Left renal cortex interstitium (tissue), 4 donors: ENCODE results near the gene XPNPEP1. TPM values are rescaled to one million over a fixed set of nuclear protein-coding genes. Genes with fewer than 3 reads are reported as not detected.

Experiments
- DNase-seq, 4 donors: peaks; one replicate each; pipeline ENCODE4 v3.0.0-alpha.2; 2013; ENCODE audit warnings: low read depth in 4 of 4, low spot score in 2 of 4, missing footprints in 1 of 4
- polyA plus RNA-seq, 4 donors: library from polyadenylated mRNA; unstranded; fragments of 120-200 nt; gene quantifications; one replicate each; pipeline ENCODE4 v1.2.1, GENCODE V29; 2013; ENCODE audit not compliant: insufficient read length in 4 of 4

The XPNPEP1 gene
- polyA plus RNA-seq, 4 donors: 78.9 to 88.3 (median 83.5) TPM

DNA sequence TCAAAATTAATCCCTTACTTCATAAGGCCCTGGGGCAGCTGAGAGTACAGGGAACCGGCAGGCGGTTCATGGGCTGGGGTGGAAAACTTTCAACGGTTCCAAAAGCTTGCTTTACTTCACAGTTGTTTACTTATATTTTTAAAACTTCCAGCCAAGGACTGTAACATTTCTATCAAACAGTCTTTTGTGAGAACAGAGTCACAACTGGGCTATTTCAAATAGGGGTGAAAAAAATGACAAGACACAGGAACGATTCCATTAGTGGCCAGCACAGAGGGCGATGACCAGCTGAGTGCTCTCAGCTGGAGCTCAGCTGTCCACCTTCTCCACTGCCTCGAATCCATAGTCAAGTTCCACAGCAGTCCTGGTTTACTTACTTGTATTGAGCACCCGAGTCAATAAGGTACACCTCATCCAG, 48.2 kb downstream of the XPNPEP1 start:
- no peak for DNase-seq

GRCh38 chr10:109871476-109871875, 51.8 kb downstream of the XPNPEP1 start:
- DNase-seq: no peak

DNA sequence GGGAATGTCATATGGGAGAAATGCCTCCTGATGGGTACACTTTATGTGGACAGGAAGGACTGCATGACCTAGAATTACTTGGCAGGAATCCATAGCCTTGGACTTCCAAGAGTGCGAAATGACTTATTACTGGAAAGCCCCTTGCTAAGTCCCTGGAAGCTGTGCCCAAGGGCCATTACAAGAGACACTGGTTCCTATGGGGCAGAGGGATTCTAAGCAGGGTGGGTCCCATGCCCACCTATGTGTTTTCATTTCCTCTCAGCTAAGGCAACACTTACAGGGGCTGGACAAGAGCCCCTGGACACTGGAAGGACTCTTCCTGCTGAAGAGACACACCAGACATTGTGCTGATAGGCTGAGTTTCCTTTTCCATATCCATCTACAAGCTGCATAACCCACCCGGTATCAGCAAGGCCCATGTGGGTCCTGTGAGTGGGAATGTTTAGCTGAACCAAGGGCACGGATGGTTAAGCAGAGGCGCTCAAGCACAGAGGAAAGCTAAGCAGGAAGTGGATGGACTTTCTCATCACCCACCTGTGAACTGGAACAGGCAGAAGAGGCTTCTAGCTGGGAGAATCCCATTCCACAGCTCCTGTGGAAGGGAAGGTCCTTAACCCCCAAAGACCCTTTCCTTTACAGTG, 56.2 kb downstream of the XPNPEP1 start:
- no peak for DNase-seq

GRCh38 chr10:109866168-109866994, 56.9 kb downstream of the XPNPEP1 start:
- no peak for DNase-seq

- no peak for DNase-seq
Observed at GRCh38 chr10:109863775-109864174, 59.5 kb downstream of the XPNPEP1 start.

GRCh38 chr10:109862738-109863137, 60.6 kb downstream of the XPNPEP1 start:
- no peak for DNase-seq

DNA sequence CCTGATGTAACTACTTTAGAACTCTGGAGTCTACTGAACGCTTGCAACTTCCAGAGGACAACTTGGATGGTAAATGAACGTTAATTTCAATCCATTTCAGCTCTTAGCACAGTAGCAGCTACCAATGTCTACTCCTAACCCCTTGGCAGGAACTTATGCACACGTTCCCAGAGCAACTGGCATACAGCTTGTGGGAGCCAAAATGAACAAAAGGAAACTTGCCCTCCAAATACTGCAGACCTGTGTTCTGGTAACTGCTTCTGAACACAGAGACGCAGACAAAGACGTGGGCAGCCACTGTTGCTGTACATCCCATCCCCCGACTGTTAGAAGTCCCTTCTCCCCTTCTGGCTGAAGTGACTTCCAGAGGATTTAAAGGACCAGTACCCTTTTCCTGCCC, 61.3 kb downstream of the XPNPEP1 start:
- DNase-seq: no peak

DNA sequence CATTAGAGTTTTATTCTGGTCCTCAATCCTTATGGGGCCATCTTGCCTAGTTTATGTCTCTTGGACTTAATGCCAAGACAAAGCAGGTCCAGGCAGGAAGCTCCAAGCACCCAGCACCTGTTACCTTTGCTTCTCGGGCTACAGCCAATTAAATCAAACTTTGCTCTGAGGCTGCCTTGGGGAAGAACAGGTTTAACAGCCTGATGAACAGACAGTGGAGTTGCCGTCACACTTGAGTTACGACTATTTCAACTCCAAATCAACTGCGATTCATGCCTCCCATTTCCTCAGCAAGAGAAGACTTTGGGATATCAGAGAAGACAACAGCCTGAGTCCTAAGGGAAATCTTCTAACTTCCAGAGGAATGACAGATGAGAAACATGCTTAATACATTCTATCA, 62.2 kb downstream of the XPNPEP1 start:
- no peak for DNase-seq

GRCh38 chr10:109859221-109859620, 64.1 kb downstream of the XPNPEP1 start:
- no peak for DNase-seq

GRCh38 chr10:109855746-109856145, 67.6 kb downstream of the XPNPEP1 start:
- DNase-seq: no peak

GRCh38 chr10:109853921-109854320, 69.4 kb downstream of the XPNPEP1 start:
- no peak for DNase-seq

DNA sequence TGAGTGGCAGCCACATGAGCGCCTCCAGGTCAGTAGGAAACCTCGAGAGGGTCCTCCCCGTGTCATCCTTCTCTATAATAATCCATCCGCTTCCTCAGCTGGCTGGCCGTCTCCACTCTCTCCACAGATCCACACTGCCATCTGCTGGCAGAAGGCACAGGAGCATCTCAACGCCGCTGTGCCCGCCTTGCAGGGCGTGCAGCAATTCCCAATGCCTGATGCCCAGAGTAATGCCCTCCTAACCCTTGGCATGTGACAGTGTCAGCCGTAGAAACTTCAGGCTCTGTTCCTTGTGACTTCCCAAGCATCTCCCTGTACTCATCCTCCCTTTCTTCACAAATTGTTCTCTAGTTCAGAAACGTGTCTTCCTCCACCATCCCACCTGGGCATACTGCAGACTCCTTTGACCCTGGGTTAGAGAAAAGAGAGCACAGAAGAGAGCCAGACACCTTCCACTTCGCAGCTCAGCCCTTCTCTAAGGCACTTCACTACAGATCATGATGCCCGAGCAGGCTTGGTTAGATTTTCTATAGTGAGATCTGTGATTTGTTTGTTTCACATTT, 70.8 kb downstream of the XPNPEP1 start:
- peak in 2 of 4 donors; percentile 65 to 69 for DNase-seq

GRCh38 chr10:109851616-109852474, 71.5 kb downstream of the XPNPEP1 start:
- DNase-seq: no peak

DNA sequence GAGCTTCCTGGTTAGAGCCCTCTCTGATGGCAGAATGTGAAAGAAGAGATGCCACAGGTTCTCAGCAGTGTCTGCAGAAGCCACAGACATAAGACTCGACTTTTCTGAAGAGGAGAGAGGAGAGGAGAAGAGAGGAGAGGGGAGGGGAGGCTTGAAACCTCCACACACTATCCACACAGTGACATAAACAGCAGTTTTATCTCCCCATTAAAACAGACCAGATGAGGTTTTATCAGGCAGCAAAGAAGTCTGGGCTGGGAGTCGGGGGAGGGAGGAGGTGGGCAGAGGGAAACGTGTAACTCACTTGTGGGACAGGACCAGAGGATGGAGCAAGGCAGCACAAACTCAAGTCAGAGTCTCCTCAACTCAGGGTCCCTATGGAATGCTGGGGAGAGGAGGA, 76.5 kb downstream of the XPNPEP1 start:
- no peak for DNase-seq

- DNase-seq: no peak
Observed at GRCh38 chr10:109845308-109845707, 78.0 kb downstream of the XPNPEP1 start.

DNA sequence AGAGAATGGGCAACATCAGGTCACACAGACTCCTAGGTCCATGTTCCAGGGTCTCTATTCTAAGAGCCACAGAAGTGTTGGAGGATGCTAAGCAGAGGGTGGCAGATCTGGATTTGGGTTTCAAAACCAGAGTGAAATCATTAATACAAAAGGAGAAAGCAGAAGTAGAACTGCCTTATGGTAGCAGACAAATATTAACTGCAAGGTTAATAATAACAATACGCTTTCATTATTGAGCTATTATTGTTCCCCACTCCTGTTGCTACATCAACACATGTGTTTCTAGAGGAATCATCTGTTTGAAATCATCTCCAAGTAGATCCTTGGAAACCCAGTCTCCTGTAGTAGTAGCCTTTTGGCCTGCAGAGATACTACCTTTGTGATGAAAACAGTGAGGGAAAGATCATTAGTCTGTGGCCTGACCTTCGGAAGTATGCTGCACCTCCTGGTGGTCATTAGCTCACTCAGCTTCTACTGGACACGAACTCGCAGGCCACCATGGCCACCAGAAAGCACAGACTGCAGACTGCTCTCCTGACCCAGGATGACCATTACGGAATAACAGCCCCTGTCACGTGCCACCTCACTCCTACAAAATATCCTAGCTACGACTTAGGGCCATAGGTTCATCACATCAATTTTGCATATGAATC, 84.6 kb downstream of the XPNPEP1 start:
- DNase-seq: no peak

DNA sequence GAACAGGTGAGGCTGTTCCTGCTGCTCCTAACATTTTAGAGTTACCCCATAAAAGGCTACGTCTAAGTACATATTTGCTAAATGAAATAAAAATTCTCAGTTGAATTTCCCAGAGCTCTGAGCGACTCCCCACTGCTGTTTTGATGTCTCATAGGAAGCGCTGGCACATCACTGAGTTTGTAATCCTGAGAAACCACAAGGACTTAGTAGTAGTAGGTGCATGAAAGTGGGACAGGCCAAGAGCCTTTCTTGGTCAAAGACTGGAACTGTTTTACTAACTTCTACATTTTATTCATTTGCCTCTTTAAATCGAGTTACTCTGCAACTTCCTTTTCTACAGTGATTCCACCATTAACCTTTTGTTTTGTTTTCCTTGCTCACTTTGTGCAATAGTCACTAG, 85.9 kb downstream of the XPNPEP1 start:
- DNase-seq: no peak

GRCh38 chr10:109835257-109835656, 88.1 kb downstream of the XPNPEP1 start:
- DNase-seq: no peak

- no peak for DNase-seq
Observed at GRCh38 chr10:109831846-109832245, 91.5 kb downstream of the XPNPEP1 start.

GRCh38 chr10:109824206-109824605, 99.1 kb downstream of the XPNPEP1 start:
- no peak for DNase-seq
